ENCODE results near the gene PBX1.

The PBX1 gene

GRCh38 chr1:164792410-164793004 lies 233.5 kb downstream of the PBX1 start:
- Histone ChIP-seq H3K4ac (ENCODE audit: low read length) (no peak overlapping the region), H2BK12ac (ENCODE audit: low read length) (no peak overlapping the region), H3K4me1 (ENCODE audit: control insufficient read depth in 2 of 2, insufficient read depth in 1 of 2, low read depth in 1 of 2, low read length in 2 of 2) (peaks cover 9 to 17% of the 10 kb centered on the region in 2 donors), H2BK15ac (ENCODE audit: low read length) (no peak overlapping the region), H3K27ac (replicated peaks; ENCODE audit: low read length) (no peak overlapping the region), H3K79me1 (ENCODE audit: low read depth, low read length) (peaks cover 4% of the 10 kb centered on the region), H3K14ac (ENCODE audit: low read length) (no peak overlapping the region), H2BK5ac (ENCODE audit: low read length) (no peak overlapping the region), H3K4me2 (ENCODE audit: insufficient read depth, low read length, poor library complexity, severe bottlenecking) (no peak overlapping the region), H3K18ac (ENCODE audit: low read length) (no peak overlapping the region), H4K91ac (ENCODE audit: low read depth, low read length, poor library complexity) (no peak overlapping the region), H3K9ac (ENCODE audit: low read depth, low read length, poor library complexity) (no peak overlapping the region), H4K8ac (ENCODE audit: low read depth, low read length) (no peak overlapping the region), H2AFZ (ENCODE audit: low read length) (no peak overlapping the region), H2BK120ac (ENCODE audit: low read depth, low read length) (no peak overlapping the region), H3K27me3 (ENCODE audit: control insufficient read depth in 3 of 3, insufficient read depth in 3 of 3, low read depth in 1 of 3, low read length in 3 of 3) (no peaks in the 10 kb centered on the region), H3K9me3 (replicated peaks in 1 of 2; ENCODE audit: control insufficient read depth in 2 of 2, insufficient read depth in 1 of 2, low read depth in 1 of 2, low read length in 2 of 2) (no peaks in the 10 kb centered on the region), H2AK5ac (ENCODE audit: low read depth, low read length) (no peak overlapping the region), H3K4me3 (ENCODE audit: low read length in 2 of 2) (no peak overlapping the region), H3K36me3 (replicated peaks in 1 of 2; ENCODE audit: control insufficient read depth in 2 of 2, insufficient read depth in 2 of 2, low read length in 2 of 2) (peaks cover 2 to 22% of the 10 kb centered on the region in 2 donors), H3K23ac (ENCODE audit: low read depth, low read length, poor library complexity) (no peak overlapping the region)
- no CpG with 5 or more reads among the region's 21 CpGs for WGBS, 2 donors (ENCODE audit: extremely low coverage in 2 of 2, insufficient read length in 2 of 2, insufficient replicate concordance in 1 of 2)
- DNase-seq (ENCODE audit: low spot score), result no peak

- Histone ChIP-seq H3K4me2 (ENCODE audit: insufficient read depth, low read length, poor library complexity, severe bottlenecking) (no peak overlapping the region), H2AK5ac (ENCODE audit: low read depth, low read length) (no peak overlapping the region), H2BK12ac (ENCODE audit: low read length) (no peak overlapping the region), H3K9me3 (replicated peaks in 1 of 2; ENCODE audit: control insufficient read depth in 2 of 2, insufficient read depth in 1 of 2, low read depth in 1 of 2, low read length in 2 of 2) (no peaks in the 10 kb centered on the region), H3K14ac (ENCODE audit: low read length) (no peak overlapping the region), H2BK5ac (ENCODE audit: low read length) (no peak overlapping the region), H2BK15ac (ENCODE audit: low read length) (no peak overlapping the region), H3K4me1 (ENCODE audit: control insufficient read depth in 2 of 2, insufficient read depth in 1 of 2, low read depth in 1 of 2, low read length in 2 of 2) (peaks cover 0 to 12% of the 10 kb centered on the region in 2 donors), H2BK120ac (ENCODE audit: low read depth, low read length) (no peak overlapping the region), H4K91ac (ENCODE audit: low read depth, low read length, poor library complexity) (no peak overlapping the region), H4K8ac (ENCODE audit: low read depth, low read length) (no peak overlapping the region), H3K27me3 (ENCODE audit: control insufficient read depth in 3 of 3, insufficient read depth in 3 of 3, low read depth in 1 of 3, low read length in 3 of 3) (no peaks in the 10 kb centered on the region), H2AFZ (ENCODE audit: low read length) (no peak overlapping the region), H3K79me1 (ENCODE audit: low read depth, low read length) (peaks cover 4% of the 10 kb centered on the region), H3K27ac (replicated peaks; ENCODE audit: low read length) (no peak overlapping the region), H3K4ac (ENCODE audit: low read length) (no peak overlapping the region), H3K36me3 (replicated peaks in 1 of 2; ENCODE audit: control insufficient read depth in 2 of 2, insufficient read depth in 2 of 2, low read length in 2 of 2) (peaks cover 2 to 22% of the 10 kb centered on the region in 2 donors), H3K9ac (ENCODE audit: low read depth, low read length, poor library complexity) (no peak overlapping the region), H3K23ac (ENCODE audit: low read depth, low read length, poor library complexity) (no peak overlapping the region), H3K4me3 (ENCODE audit: low read length in 2 of 2) (no peak overlapping the region), H3K18ac (ENCODE audit: low read length) (no peak overlapping the region)
- DNase-seq (ENCODE audit: low spot score), result no peak
- no CpG with 5 or more reads among the region's 2 CpGs for WGBS, 2 donors (ENCODE audit: extremely low coverage in 2 of 2, insufficient read length in 2 of 2, insufficient replicate concordance in 1 of 2)
Measured at GRCh38 chr1:164794356-164794755, 235.4 kb downstream of the PBX1 start.

GRCh38 chr1:164796916-164797315 lies 237.9 kb downstream of the PBX1 start:
- no peak overlapping the region for H3K4me2 ChIP-seq (ENCODE audit: insufficient read depth, low read length, poor library complexity, severe bottlenecking)
- no peak overlapping the region for H3K14ac ChIP-seq (ENCODE audit: low read length)
- H2AFZ ChIP-seq (ENCODE audit: low read length), result no peak overlapping the region
- H3K4ac ChIP-seq (ENCODE audit: low read length), result no peak overlapping the region
- peaks cover 0 to 5% of the 10 kb centered on the region in 2 donors for H3K4me1 ChIP-seq (ENCODE audit: control insufficient read depth in 2 of 2, insufficient read depth in 1 of 2, low read depth in 1 of 2, low read length in 2 of 2)
- H3K79me1 ChIP-seq (ENCODE audit: low read depth, low read length), result peaks cover 2% of the 10 kb centered on the region
- H2BK5ac ChIP-seq (ENCODE audit: low read length), result no peak overlapping the region
- no peak overlapping the region for H4K91ac ChIP-seq (ENCODE audit: low read depth, low read length, poor library complexity)
- H2BK12ac ChIP-seq (ENCODE audit: low read length), result no peak overlapping the region
- H2BK15ac ChIP-seq (ENCODE audit: low read length), result no peak overlapping the region
- H3K23ac ChIP-seq (ENCODE audit: low read depth, low read length, poor library complexity), result no peak overlapping the region
- no CpG with 5 or more reads among the region's 2 CpGs for WGBS, 2 donors (ENCODE audit: extremely low coverage in 2 of 2, insufficient read length in 2 of 2, insufficient replicate concordance in 1 of 2)
- H3K4me3 ChIP-seq (ENCODE audit: low read length in 2 of 2), result no peak overlapping the region
- no peak overlapping the region for H2BK120ac ChIP-seq (ENCODE audit: low read depth, low read length)
- no peak overlapping the region for H3K18ac ChIP-seq (ENCODE audit: low read length)
- H3K9me3 ChIP-seq (replicated peaks in 1 of 2; ENCODE audit: control insufficient read depth in 2 of 2, insufficient read depth in 1 of 2, low read depth in 1 of 2, low read length in 2 of 2), result no peaks in the 10 kb centered on the region
- H3K27ac ChIP-seq (replicated peaks; ENCODE audit: low read length), result no peak overlapping the region
- H3K27me3 ChIP-seq (ENCODE audit: control insufficient read depth in 3 of 3, insufficient read depth in 3 of 3, low read depth in 1 of 3, low read length in 3 of 3), result no peaks in the 10 kb centered on the region
- no peak overlapping the region for H3K9ac ChIP-seq (ENCODE audit: low read depth, low read length, poor library complexity)
- no peak overlapping the region for H4K8ac ChIP-seq (ENCODE audit: low read depth, low read length)
- no peak for DNase-seq (ENCODE audit: low spot score)
- peaks cover 3 to 47% of the 10 kb centered on the region in 2 donors for H3K36me3 ChIP-seq (replicated peaks in 1 of 2; ENCODE audit: control insufficient read depth in 2 of 2, insufficient read depth in 2 of 2, low read length in 2 of 2)
- H2AK5ac ChIP-seq (ENCODE audit: low read depth, low read length), result no peak overlapping the region

- Histone ChIP-seq H3K4me3 (ENCODE audit: low read length in 2 of 2) (no peak overlapping the region), H3K23ac (ENCODE audit: low read depth, low read length, poor library complexity) (no peak overlapping the region), H3K36me3 (replicated peaks in 1 of 2; ENCODE audit: control insufficient read depth in 2 of 2, insufficient read depth in 2 of 2, low read length in 2 of 2) (peaks cover 6 to 55% of the 10 kb centered on the region in 2 donors), H2AK5ac (ENCODE audit: low read depth, low read length) (no peak overlapping the region), H3K4me2 (ENCODE audit: insufficient read depth, low read length, poor library complexity, severe bottlenecking) (no peak overlapping the region), H3K4ac (ENCODE audit: low read length) (no peak overlapping the region), H4K91ac (ENCODE audit: low read depth, low read length, poor library complexity) (no peak overlapping the region), H2BK5ac (ENCODE audit: low read length) (no peak overlapping the region), H3K27ac (replicated peaks; ENCODE audit: low read length) (no peak overlapping the region), H3K9me3 (replicated peaks in 1 of 2; ENCODE audit: control insufficient read depth in 2 of 2, insufficient read depth in 1 of 2, low read depth in 1 of 2, low read length in 2 of 2) (no peaks in the 10 kb centered on the region), H2BK120ac (ENCODE audit: low read depth, low read length) (no peak overlapping the region), H3K18ac (ENCODE audit: low read length) (no peak overlapping the region), H2AFZ (ENCODE audit: low read length) (no peak overlapping the region), H2BK12ac (ENCODE audit: low read length) (no peak overlapping the region), H3K9ac (ENCODE audit: low read depth, low read length, poor library complexity) (no peak overlapping the region), H4K8ac (ENCODE audit: low read depth, low read length) (no peak overlapping the region), H2BK15ac (ENCODE audit: low read length) (no peak overlapping the region), H3K79me1 (ENCODE audit: low read depth, low read length) (peaks cover 2% of the 10 kb centered on the region), H3K14ac (ENCODE audit: low read length) (no peak overlapping the region), H3K27me3 (ENCODE audit: control insufficient read depth in 3 of 3, insufficient read depth in 3 of 3, low read depth in 1 of 3, low read length in 3 of 3) (no peaks in the 10 kb centered on the region), H3K4me1 (ENCODE audit: control insufficient read depth in 2 of 2, insufficient read depth in 1 of 2, low read depth in 1 of 2, low read length in 2 of 2) (peaks cover 0 to 7% of the 10 kb centered on the region in 2 donors)
- no CpG with 5 or more reads among the region's 6 CpGs for WGBS, 2 donors (ENCODE audit: extremely low coverage in 2 of 2, insufficient read length in 2 of 2, insufficient replicate concordance in 1 of 2)
- no peak for DNase-seq (ENCODE audit: low spot score)
Measured at GRCh38 chr1:164801246-164801731, 242.3 kb downstream of the PBX1 start.
